GM18870 (cell line): ENCODE data around the gene FN1.
"Not testable (repeated sequence)": the region's sequence is repeated elsewhere in the genome, so short reads cannot be mapped to it uniquely, and the experiment has no call there.

Experiments used
- ATAC-seq: cut with Tn5 transposase; IDR thresholded peaks from one replicate; pipeline ENCODE4 v1.9.1; 2021; ENCODE audit warnings: moderate library complexity; ENCODE audit not compliant: unreplicated experiment

FN1 gene

GRCh38 chr2:215409331-215410127 is 26.3 kb downstream of the FN1 start:
- ATAC-seq: no peak

- not testable (repeated sequence) for ATAC-seq
These were observed 27.4 kb downstream of the FN1 start for GRCh38 chr2:215408441-215408840.

- ATAC-seq: no peak
These were observed 28.1 kb downstream of the FN1 start for GRCh38 chr2:215407590-215408264.

GRCh38 chr2:215407061-215407460 is 28.8 kb downstream of the FN1 start:
- no peak for ATAC-seq

GRCh38 chr2:215405722-215406581 is 29.9 kb downstream of the FN1 start:
- ATAC-seq: no peak

- ATAC-seq: no peak
These were observed 31.4 kb downstream of the FN1 start for GRCh38 chr2:215404348-215405012.

GRCh38 chr2:215403441-215404347 is 32.2 kb downstream of the FN1 start:
- ATAC-seq: no peak

GRCh38 chr2:215401896-215402379 is 33.9 kb downstream of the FN1 start:
- no peak for ATAC-seq

- ATAC-seq: no peak
These were observed 36.7 kb downstream of the FN1 start for GRCh38 chr2:215399067-215399716.

GRCh38 chr2:215397632-215398341 is 38.1 kb downstream of the FN1 start:
- ATAC-seq: no peak

GRCh38 chr2:215396595-215397313 is 39.1 kb downstream of the FN1 start:
- no peak for ATAC-seq

GRCh38 chr2:215395687-215396460 is 40.0 kb downstream of the FN1 start:
- ATAC-seq: no peak

- ATAC-seq: no peak
These were observed 41.6 kb downstream of the FN1 start for GRCh38 chr2:215394102-215394805.

- no peak for ATAC-seq
These were observed 43.1 kb downstream of the FN1 start for GRCh38 chr2:215392687-215393270.

- ATAC-seq: no peak
These were observed 43.7 kb downstream of the FN1 start for GRCh38 chr2:215392164-215392563.

GRCh38 chr2:215391531-215391930 is 44.3 kb downstream of the FN1 start:
- ATAC-seq: no peak
